Measurements from ENCODE around the gene PICALM. TPM values are rescaled to one million over a fixed set of nuclear protein-coding genes. Genes with fewer than 3 reads are reported as not detected.

PICALM gene
- total RNA-seq, 1 donor from 2014 or later = 204 TPM

GRCh38 chr11:86061483-86062205, 7.2 kb downstream of the PICALM start:
- no peak for TF ChIP-seq CTCF (IDR thresholded peaks at IDR 0.05)
- no peak for TF ChIP-seq EZH2phosphoT487 (IDR thresholded peaks at IDR 0.05)
- no peak for TF ChIP-seq EZH2 (IDR thresholded peaks at IDR 0.05)
- Histone ChIP-seq H3F3A (ENCODE audit: low read depth) (no peaks in the 10 kb centered on the region), H3K79me2 (ENCODE audit: low read depth) (peaks cover 100% of the 10 kb centered on the region), H3K4me3 (no peak overlapping the region), H3K27me3 (no peaks in the 10 kb centered on the region), H4K20me1 (ENCODE audit: low read depth) (peaks cover 97% of the 10 kb centered on the region), H3K27ac (no peak overlapping the region), H2AFZ (replicated peaks) (no peak overlapping the region), H3K9ac (no peak overlapping the region), H3K36me3 (no peaks in the 10 kb centered on the region), H3K4me2 (no peak overlapping the region), H3K4me1 (peaks cover 13% of the 10 kb centered on the region), H3K9me3 (ENCODE audit: low read depth) (no peaks in the 10 kb centered on the region)
- Mint-ChIP-seq H3K27me3 (ENCODE audit: insufficient read depth, low read depth) (peaks cover 2% of the 10 kb centered on the region), H3K9me3 (peaks cover 25% of the 10 kb centered on the region), H3K4me3 (no peak overlapping the region), H3K4me1 (peaks cover 16% of the 10 kb centered on the region), H3K36me3 (peaks cover 34% of the 10 kb centered on the region), H3K27ac (no peak overlapping the region)
- DNase-seq (ENCODE audit: low spot score) = no peak

- H3K27me3 Mint-ChIP-seq (ENCODE audit: insufficient read depth, low read depth) = peaks cover 2% of the 10 kb centered on the region
- H3K27me3 ChIP-seq = no peaks in the 10 kb centered on the region
- H3K79me2 ChIP-seq (ENCODE audit: low read depth) = peaks cover 100% of the 10 kb centered on the region
- H3K4me1 Mint-ChIP-seq = peaks cover 5% of the 10 kb centered on the region
- H3K4me1 ChIP-seq = peaks cover 3% of the 10 kb centered on the region
- H3K36me3 ChIP-seq = no peaks in the 10 kb centered on the region
- H2AFZ ChIP-seq (replicated peaks) = no peak overlapping the region
- no peak overlapping the region for H3K27ac Mint-ChIP-seq
- no peak overlapping the region for H3K27ac ChIP-seq
- no peak overlapping the region for H3K4me3 ChIP-seq
- peaks cover 95% of the 10 kb centered on the region for H4K20me1 ChIP-seq (ENCODE audit: low read depth)
- H3K9me3 Mint-ChIP-seq = peaks cover 28% of the 10 kb centered on the region
- DNase-seq (ENCODE audit: low spot score) = no peak
- H3K9me3 ChIP-seq (ENCODE audit: low read depth) = no peaks in the 10 kb centered on the region
- TF ChIP-seq EZH2phosphoT487 (IDR thresholded peaks at IDR 0.05) (no peak), EZH2 (IDR thresholded peaks at IDR 0.05) (no peak), CTCF (IDR thresholded peaks at IDR 0.05) (no peak)
- H3K4me2 ChIP-seq = no peak overlapping the region
- H3F3A ChIP-seq (ENCODE audit: low read depth) = no peaks in the 10 kb centered on the region
- no peak overlapping the region for H3K4me3 Mint-ChIP-seq
- no peak overlapping the region for H3K9ac ChIP-seq
- peaks cover 39% of the 10 kb centered on the region for H3K36me3 Mint-ChIP-seq
Measured at GRCh38 chr11:86060544-86060943, 8.3 kb downstream of the PICALM start.

DNA sequence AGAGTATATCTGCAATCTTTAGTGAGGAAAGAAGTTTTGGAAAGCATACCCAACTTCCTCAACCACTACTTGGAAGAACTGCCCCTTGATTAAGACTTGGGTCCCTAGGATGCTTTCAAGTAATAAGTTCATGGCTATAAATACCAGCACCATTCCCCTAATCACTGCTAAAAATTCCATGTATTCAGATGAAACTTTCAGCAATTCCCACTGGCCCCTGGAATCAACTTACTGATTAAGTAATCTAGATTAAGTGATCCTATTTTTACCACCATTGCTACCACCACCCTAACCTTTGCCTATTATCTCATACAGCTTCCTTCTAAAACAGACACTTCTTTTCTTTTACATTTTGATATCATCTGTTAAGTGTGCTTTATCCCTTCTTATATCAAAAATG, 10.5 kb downstream of the PICALM start:
- H3K9me3 ChIP-seq (ENCODE audit: low read depth) = no peaks in the 10 kb centered on the region
- no peaks in the 10 kb centered on the region for H3K27me3 ChIP-seq
- peaks cover 40% of the 10 kb centered on the region for H3K36me3 Mint-ChIP-seq
- H3F3A ChIP-seq (ENCODE audit: low read depth) = no peaks in the 10 kb centered on the region
- no peak overlapping the region for H3K4me2 ChIP-seq
- no peak for DNase-seq (ENCODE audit: low spot score)
- no peak overlapping the region for H3K4me3 ChIP-seq
- H3K4me1 ChIP-seq = no peaks in the 10 kb centered on the region
- no peak overlapping the region for H2AFZ ChIP-seq (replicated peaks)
- H3K9me3 Mint-ChIP-seq = peaks cover 30% of the 10 kb centered on the region
- H3K79me2 ChIP-seq (ENCODE audit: low read depth) = peaks cover 100% of the 10 kb centered on the region
- peaks cover 2% of the 10 kb centered on the region for H3K27me3 Mint-ChIP-seq (ENCODE audit: insufficient read depth, low read depth)
- no peak overlapping the region for H3K27ac Mint-ChIP-seq
- TF ChIP-seq EZH2 (IDR thresholded peaks at IDR 0.05) (no peak), CTCF (IDR thresholded peaks at IDR 0.05) (no peak), EZH2phosphoT487 (IDR thresholded peaks at IDR 0.05) (no peak)
- H3K4me3 Mint-ChIP-seq = no peak overlapping the region
- no peaks in the 10 kb centered on the region for H3K4me1 Mint-ChIP-seq
- H3K27ac ChIP-seq = no peak overlapping the region
- H3K9ac ChIP-seq = no peak overlapping the region
- peaks cover 92% of the 10 kb centered on the region for H4K20me1 ChIP-seq (ENCODE audit: low read depth)
- no peaks in the 10 kb centered on the region for H3K36me3 ChIP-seq

Measured in neural progenitor cell (in vitro differentiated cells).